ENCODE measurements around the gene ALG2.
"Not testable (repeated sequence)": the region's sequence is repeated elsewhere in the genome, so short reads cannot be mapped to it uniquely, and the experiment has no call there.

The ALG2 gene

DNA sequence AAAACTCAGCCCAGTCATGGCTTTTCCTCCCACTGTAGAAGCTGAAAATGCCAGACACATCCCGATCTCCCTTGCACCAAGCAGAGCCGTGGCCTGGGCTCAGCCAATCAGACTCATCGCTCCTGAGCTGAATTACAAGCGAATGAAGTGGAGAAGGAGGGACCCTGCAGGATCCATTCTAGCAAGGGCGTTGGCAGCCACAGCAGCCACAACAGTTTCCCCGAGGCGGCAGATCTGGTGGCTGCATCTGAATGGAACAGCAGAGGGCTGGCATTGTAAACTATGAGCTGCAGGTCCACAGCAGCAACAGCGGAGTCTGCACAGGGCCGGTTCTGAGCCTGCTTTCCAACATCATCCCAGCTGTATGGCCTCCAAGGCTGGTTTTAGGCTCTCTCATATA is 23.8 kb downstream of the ALG2 start:
- no peak for DNase-seq (ENCODE audit: low read depth)
- no peak for TF ChIP-seq CTCF (conservative IDR thresholded peaks at IDR 0.05; ENCODE audit: control insufficient read depth, insufficient read depth, low read depth, low read length)
- no peak overlapping the region for H3K4me3 ChIP-seq (ENCODE audit: control insufficient read depth, low read depth, low read length)

DNA sequence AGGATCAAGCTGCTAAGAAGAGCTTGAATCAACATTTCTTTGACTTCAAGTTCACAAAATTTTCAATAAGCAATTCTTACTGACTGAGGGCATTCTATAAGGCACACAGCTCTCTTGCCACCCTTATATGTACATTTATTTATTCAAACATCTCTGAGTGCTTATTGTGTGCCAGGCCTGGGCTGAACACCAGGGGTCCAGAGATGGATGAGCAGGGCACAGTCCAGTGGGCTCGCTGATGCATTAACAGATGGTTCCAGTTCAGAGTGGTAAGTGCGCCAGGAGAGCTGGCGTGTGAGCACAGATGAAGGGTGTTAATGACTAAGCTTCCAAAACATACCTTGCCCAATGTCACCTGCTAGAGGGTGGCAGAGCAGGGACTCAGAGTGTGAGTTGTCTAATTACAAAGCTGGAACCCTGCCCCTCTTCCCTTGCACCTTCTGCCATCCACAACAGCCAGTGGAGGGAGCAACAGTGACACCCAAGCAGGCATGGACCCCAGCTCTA is 24.6 kb downstream of the ALG2 start:
- no peak for DNase-seq (ENCODE audit: low read depth)
- H3K4me3 ChIP-seq (ENCODE audit: control insufficient read depth, low read depth, low read length), result no peak overlapping the region
- no peak for TF ChIP-seq CTCF (conservative IDR thresholded peaks at IDR 0.05; ENCODE audit: control insufficient read depth, insufficient read depth, low read depth, low read length)

DNA sequence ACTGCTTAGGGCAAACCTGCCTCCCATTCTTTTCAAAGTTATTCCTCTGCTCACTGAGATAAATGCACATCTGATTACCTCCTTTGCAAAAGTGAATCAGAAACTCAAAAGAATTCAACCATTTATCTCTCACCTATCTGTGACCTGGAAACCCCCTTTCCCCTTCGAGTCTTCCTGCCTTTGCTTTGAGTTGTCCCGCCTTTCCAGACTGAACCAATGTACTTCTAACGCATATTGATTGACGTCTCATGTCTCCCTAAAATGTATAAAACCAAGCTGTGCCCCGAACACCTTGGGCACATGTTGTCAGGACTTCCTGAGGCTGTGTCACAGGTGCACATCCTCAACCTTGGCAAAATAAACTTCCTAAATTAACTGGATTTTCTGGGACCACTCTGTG is 25.3 kb downstream of the ALG2 start:
- not testable (repeated sequence) for DNase-seq (ENCODE audit: low read depth)

GRCh38 chr9:99193466-99193821 is 28.3 kb downstream of the ALG2 start:
- DNase-seq (ENCODE audit: low read depth), result no peak
- TF ChIP-seq CTCF (conservative IDR thresholded peaks at IDR 0.05; ENCODE audit: control insufficient read depth, insufficient read depth, low read depth, low read length), result no peak
- no peak overlapping the region for H3K4me3 ChIP-seq (ENCODE audit: control insufficient read depth, low read depth, low read length)

More for the DNA sequence above, 25.3 kb downstream of the ALG2 start:
- H3K4me3 ChIP-seq (ENCODE audit: control insufficient read depth, low read depth, low read length), result not testable (repeated sequence)

GRCh38 chr9:99192786-99193465 is 28.8 kb downstream of the ALG2 start:
- peak; percentile 84 for DNase-seq (ENCODE audit: low read depth)
- peak; percentile 52 for TF ChIP-seq CTCF (conservative IDR thresholded peaks at IDR 0.05; ENCODE audit: control insufficient read depth, insufficient read depth, low read depth, low read length)
- H3K4me3 ChIP-seq (ENCODE audit: control insufficient read depth, low read depth, low read length), result no peak overlapping the region

DNA sequence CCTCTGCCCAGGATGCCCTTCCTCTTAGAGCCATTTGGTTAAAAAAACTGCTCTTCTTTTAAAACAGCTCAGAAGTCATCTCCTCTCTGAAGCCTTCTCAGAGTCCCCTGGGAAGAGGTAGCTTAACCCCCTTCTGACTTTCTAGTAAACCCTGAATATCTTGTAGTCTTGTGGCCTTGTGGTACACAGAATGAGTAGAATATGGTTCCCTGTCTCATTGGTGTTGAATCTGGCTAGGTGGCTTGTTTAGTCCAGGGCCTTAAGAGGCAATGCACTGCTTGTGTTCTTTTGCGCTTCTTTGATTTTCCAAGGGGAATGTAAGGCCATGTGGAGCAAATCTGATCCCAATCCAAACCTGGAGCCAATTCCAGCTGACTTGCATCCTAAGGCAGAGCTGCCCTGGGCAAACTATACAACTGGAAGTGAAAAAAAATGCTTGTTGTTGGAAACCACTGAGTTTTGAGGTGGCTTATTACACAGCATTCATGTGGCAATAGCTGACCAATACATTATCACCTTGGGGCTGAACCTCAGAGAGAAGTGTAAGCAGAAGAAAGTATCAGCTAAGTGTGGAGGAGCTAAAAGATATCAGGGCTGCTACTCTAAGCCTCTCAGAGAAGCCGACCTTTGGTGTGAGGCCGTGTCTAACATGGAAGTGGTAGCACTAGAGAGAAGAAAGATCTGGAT is 31.0 kb downstream of the ALG2 start:
- no peak overlapping the region for H3K4me3 ChIP-seq (ENCODE audit: control insufficient read depth, low read depth, low read length)
- no peak for DNase-seq (ENCODE audit: low read depth)
- no peak for TF ChIP-seq CTCF (conservative IDR thresholded peaks at IDR 0.05; ENCODE audit: control insufficient read depth, insufficient read depth, low read depth, low read length)

- DNase-seq (ENCODE audit: low read depth), result no peak
- H3K4me3 ChIP-seq (ENCODE audit: control insufficient read depth, low read depth, low read length), result no peak overlapping the region
- no peak for TF ChIP-seq CTCF (conservative IDR thresholded peaks at IDR 0.05; ENCODE audit: control insufficient read depth, insufficient read depth, low read depth, low read length)
These were observed 31.7 kb downstream of the ALG2 start for GRCh38 chr9:99189887-99190596.

All from fibroblast of mammary gland (primary cell).